Chondrocyte (in vitro differentiated cells): ENCODE measurements around the gene ZNF324. TPM values are rescaled to one million over a fixed set of nuclear protein-coding genes. Genes with fewer than 3 reads are reported as not detected.

Experiments used
- DNase-seq: peaks from one replicate; pipeline ENCODE4 v3.0.0; 2021; ENCODE audit warnings: mixed read lengths, low spot score
- H3K27ac Mint-ChIP-seq: one replicate; pipeline ENCODE4 v1.8.0; 2021; ENCODE audit warnings: mild to moderate bottlenecking, moderate library complexity, mixed read lengths; ENCODE audit not compliant: unreplicated experiment
- H3K27me3 Mint-ChIP-seq: 2 replicates; pipeline ENCODE4 v1.8.0; 2021; ENCODE audit warnings: low read depth, mixed read lengths
- H3K36me3 Mint-ChIP-seq: 2 replicates; pipeline ENCODE4 v1.8.0; 2021; ENCODE audit warnings: low read depth, mixed read lengths
- H3K4me1 Mint-ChIP-seq: 2 replicates; pipeline ENCODE4 v1.8.0; 2021; ENCODE audit warnings: low read depth, mild to moderate bottlenecking, mixed read lengths
- H3K4me3 Mint-ChIP-seq: one replicate; pipeline ENCODE4 v1.8.0; 2021; ENCODE audit warnings: mild to moderate bottlenecking, moderate library complexity, mixed read lengths; ENCODE audit not compliant: unreplicated experiment
- H3K9me3 Mint-ChIP-seq: 2 replicates; pipeline ENCODE4 v1.8.0; 2021; ENCODE audit warnings: low read depth, mixed read lengths
- CTCF ChIP-seq: fragments of 200-600 bp; sonication (generic); IDR thresholded peaks from 2 replicates; pipeline ENCODE4 v1.5.0; 2021; ENCODE audit warnings: antibody characterized with exemption, mild to moderate bottlenecking, moderate library complexity
- total RNA-seq: library from RNA; stranded (reverse); gene quantifications from 3 replicates; pipeline ENCODE4 v1.2.1, GENCODE V29; 2021

The ZNF324 gene
- total RNA-seq, 1 donor from 2014 or later, result 10.8 TPM

GRCh38 chr19:58513694-58514563 lies 47.0 kb downstream of the ZNF324 start:
- TF ChIP-seq CTCF, result peak; percentile 81
- Mint-ChIP-seq H3K36me3 (peaks cover 5% of the 10 kb centered on the region), H3K27me3 (no peaks in the 10 kb centered on the region), H3K27ac (no peak overlapping the region), H3K4me1 (peaks cover 31% of the 10 kb centered on the region), H3K9me3 (no peaks in the 10 kb centered on the region), H3K4me3 (peak overlapping the region; percentile 52)
- peak; percentile 92 for DNase-seq

- Mint-ChIP-seq H3K4me1 (peaks cover 32% of the 10 kb centered on the region), H3K27me3 (no peaks in the 10 kb centered on the region), H3K4me3 (peak overlapping the region; percentile 52), H3K9me3 (no peaks in the 10 kb centered on the region), H3K36me3 (peaks cover 5% of the 10 kb centered on the region), H3K27ac (no peak overlapping the region)
- DNase-seq, result no peak
- TF ChIP-seq CTCF, result no peak
Measured at GRCh38 chr19:58514564-58515022, 47.7 kb downstream of the ZNF324 start.

- Mint-ChIP-seq H3K27me3 (no peaks in the 10 kb centered on the region), H3K4me3 (no peak overlapping the region)
Measured at GRCh38 chr19:58515259-58515658, 48.4 kb downstream of the ZNF324 start.

GRCh38 chr19:58516246-58516836 lies 49.5 kb downstream of the ZNF324 start:
- H3K27ac Mint-ChIP-seq, result no peak overlapping the region
- no peaks in the 10 kb centered on the region for H3K27me3 Mint-ChIP-seq
- peaks cover 42% of the 10 kb centered on the region for H3K4me1 Mint-ChIP-seq
- no peak for DNase-seq
- H3K4me3 Mint-ChIP-seq, result no peak overlapping the region
- no peak for TF ChIP-seq CTCF
- peaks cover 5% of the 10 kb centered on the region for H3K36me3 Mint-ChIP-seq
- no peaks in the 10 kb centered on the region for H3K9me3 Mint-ChIP-seq

More at GRCh38 chr19:58515259-58515658, 48.4 kb downstream of the ZNF324 start:
- no peak for TF ChIP-seq CTCF
- no peak for DNase-seq
- H3K36me3 Mint-ChIP-seq, result peaks cover 5% of the 10 kb centered on the region
- peaks cover 37% of the 10 kb centered on the region for H3K4me1 Mint-ChIP-seq
- no peaks in the 10 kb centered on the region for H3K9me3 Mint-ChIP-seq
- H3K27ac Mint-ChIP-seq, result no peak overlapping the region

- peaks cover 5% of the 10 kb centered on the region for H3K36me3 Mint-ChIP-seq
- no peak overlapping the region for H3K27ac Mint-ChIP-seq
Measured at GRCh38 chr19:58516964-58517833, 50.3 kb downstream of the ZNF324 start.

More at GRCh38 chr19:58516964-58517833, 50.3 kb downstream of the ZNF324 start:
- TF ChIP-seq CTCF, result no peak
- H3K4me1 Mint-ChIP-seq, result peaks cover 42% of the 10 kb centered on the region
- no peaks in the 10 kb centered on the region for H3K9me3 Mint-ChIP-seq
- DNase-seq, result no peak
- H3K27me3 Mint-ChIP-seq, result no peaks in the 10 kb centered on the region
- H3K4me3 Mint-ChIP-seq, result no peak overlapping the region
